ENCODE measurements around the gene SNURF. TPM values are rescaled to one million over a fixed set of nuclear protein-coding genes. Genes with fewer than 3 reads are reported as not detected.

SNURF gene
- total RNA-seq, 1 donor from 2014 or later, result 16.7 TPM

GRCh38 chr15:24944954-24945353 lies 9.8 kb upstream of the SNURF start:
- Mint-ChIP-seq H3K27me3 (no peaks in the 10 kb centered on the region), H3K27ac (no peak overlapping the region), H3K36me3 (no peaks in the 10 kb centered on the region), H3K9me3 (no peaks in the 10 kb centered on the region), H3K4me3 (no peak overlapping the region), H3K4me1 (ENCODE audit: unreplicated experiment) (no peaks in the 10 kb centered on the region)
- TF ChIP-seq, protein P1, sequence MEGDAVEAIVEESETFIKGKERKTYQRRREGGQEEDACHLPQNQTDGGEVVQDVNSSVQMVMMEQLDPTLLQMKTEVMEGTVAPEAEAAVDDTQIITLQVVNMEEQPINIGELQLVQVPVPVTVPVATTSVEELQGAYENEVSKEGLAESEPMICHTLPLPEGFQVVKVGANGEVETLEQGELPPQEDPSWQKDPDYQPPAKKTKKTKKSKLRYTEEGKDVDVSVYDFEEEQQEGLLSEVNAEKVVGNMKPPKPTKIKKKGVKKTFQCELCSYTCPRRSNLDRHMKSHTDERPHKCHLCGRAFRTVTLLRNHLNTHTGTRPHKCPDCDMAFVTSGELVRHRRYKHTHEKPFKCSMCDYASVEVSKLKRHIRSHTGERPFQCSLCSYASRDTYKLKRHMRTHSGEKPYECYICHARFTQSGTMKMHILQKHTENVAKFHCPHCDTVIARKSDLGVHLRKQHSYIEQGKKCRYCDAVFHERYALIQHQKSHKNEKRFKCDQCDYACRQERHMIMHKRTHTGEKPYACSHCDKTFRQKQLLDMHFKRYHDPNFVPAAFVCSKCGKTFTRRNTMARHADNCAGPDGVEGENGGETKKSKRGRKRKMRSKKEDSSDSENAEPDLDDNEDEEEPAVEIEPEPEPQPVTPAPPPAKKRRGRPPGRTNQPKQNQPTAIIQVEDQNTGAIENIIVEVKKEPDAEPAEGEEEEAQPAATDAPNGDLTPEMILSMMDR (conservative IDR thresholded peaks at IDR 0.05), result no peak
- DNase-seq (ENCODE audit: extremely low spot score, unreplicated experiment), result no peak

GRCh38 chr15:24945711-24946110 lies 9.1 kb upstream of the SNURF start:
- no peaks in the 10 kb centered on the region for H3K9me3 Mint-ChIP-seq
- H3K27ac Mint-ChIP-seq, result no peak overlapping the region
- TF ChIP-seq, protein P1 (conservative IDR thresholded peaks at IDR 0.05), result no peak
- H3K4me3 Mint-ChIP-seq, result no peak overlapping the region
- H3K4me1 Mint-ChIP-seq (ENCODE audit: unreplicated experiment), result no peaks in the 10 kb centered on the region
- no peaks in the 10 kb centered on the region for H3K27me3 Mint-ChIP-seq
- DNase-seq (ENCODE audit: extremely low spot score, unreplicated experiment), result no peak
- H3K36me3 Mint-ChIP-seq, result no peaks in the 10 kb centered on the region

DNA sequence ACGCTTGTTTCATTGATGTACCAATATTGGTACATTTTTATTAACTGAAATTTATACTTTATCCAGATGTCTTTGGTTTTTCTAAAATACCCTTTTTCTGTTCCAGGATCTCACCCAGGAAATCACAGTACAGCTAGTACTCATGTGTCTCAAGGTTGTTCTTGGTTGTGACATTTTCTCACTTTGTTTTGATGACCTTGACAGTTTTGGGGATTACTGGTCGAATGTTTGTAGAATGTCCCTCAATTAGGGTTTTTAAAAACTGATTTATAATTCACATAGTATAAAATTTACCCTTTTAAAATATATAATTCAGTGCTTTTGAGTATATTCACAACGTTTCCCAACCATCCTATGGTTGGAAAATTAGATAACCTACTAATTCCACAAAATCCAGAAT lies 6.3 kb upstream of the SNURF start:
- Mint-ChIP-seq H3K9me3 (no peaks in the 10 kb centered on the region), H3K27ac (no peak overlapping the region), H3K4me3 (no peak overlapping the region), H3K4me1 (ENCODE audit: unreplicated experiment) (no peaks in the 10 kb centered on the region), H3K27me3 (no peaks in the 10 kb centered on the region), H3K36me3 (no peaks in the 10 kb centered on the region)
- TF ChIP-seq, protein P1 (conservative IDR thresholded peaks at IDR 0.05), result no peak
- DNase-seq (ENCODE audit: extremely low spot score, unreplicated experiment), result no peak

DNA sequence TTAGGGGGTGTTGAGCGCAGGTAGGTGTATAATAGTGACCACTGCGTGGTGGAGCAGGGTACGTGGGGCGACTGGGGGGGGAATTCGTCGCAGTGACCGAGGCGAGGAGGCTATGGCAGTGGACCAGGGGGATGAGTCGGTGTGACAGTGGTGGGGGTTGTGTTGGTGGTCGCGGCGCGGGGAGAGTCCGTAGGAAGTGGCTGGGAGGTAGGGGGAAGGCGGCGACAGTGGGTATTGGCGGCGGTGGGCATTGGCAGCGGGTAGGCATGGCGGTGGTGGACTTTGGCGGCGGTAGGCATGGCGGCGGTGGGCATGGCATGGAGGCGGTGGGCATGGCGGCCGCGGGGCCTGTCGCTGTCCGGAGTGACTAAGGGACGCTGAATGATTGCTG lies 739 bp downstream of the SNURF start:
- H3K27ac Mint-ChIP-seq, result peak overlapping the region; percentile 96
- no peaks in the 10 kb centered on the region for H3K4me1 Mint-ChIP-seq (ENCODE audit: unreplicated experiment)
- no peak for DNase-seq (ENCODE audit: extremely low spot score, unreplicated experiment)
- no peaks in the 10 kb centered on the region for H3K36me3 Mint-ChIP-seq
- TF ChIP-seq, protein P1 (conservative IDR thresholded peaks at IDR 0.05), result no peak
- H3K9me3 Mint-ChIP-seq, result no peaks in the 10 kb centered on the region
- peak overlapping the region; percentile 93 for H3K4me3 Mint-ChIP-seq
- no peaks in the 10 kb centered on the region for H3K27me3 Mint-ChIP-seq

DNA sequence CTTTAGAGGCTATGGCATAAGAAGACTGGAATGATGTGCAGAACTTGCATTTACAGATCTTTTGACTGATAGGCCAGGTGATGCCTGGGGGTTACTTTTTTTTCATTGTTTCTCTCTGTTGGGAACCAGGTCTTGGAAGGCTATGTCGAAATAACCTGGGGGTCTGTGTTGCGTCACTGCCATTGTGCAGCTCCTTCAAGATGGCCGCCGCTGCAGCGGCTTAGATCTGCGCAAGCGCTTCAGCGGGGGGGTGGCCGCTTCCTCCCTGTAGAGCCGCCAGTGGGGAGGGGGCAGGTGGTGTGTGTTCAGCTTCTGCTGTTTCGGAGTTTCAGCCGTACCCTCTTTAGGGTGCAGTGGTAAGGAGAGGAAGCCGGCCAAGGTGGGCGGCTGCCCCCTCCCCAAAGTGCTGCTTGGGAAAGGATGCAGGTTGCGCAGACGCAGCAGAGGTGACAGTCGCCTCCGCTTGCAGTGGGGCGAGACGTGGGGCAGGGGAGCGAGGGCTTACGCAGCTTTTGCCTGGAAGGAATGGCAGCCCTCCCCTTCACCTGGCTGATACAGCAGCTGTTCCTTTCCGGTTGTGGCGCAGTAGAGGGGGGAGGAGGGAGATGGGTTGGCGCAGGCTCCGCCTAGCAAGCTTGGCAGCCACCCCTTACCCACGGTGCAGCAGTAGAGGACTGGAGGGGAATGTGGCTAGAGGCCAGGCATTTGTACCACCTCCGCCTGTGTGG lies 1.5 kb downstream of the SNURF start:
- TF ChIP-seq, protein P1 (conservative IDR thresholded peaks at IDR 0.05), result no peak
- no peaks in the 10 kb centered on the region for H3K27me3 Mint-ChIP-seq
- H3K9me3 Mint-ChIP-seq, result no peaks in the 10 kb centered on the region
- H3K4me1 Mint-ChIP-seq (ENCODE audit: unreplicated experiment), result no peaks in the 10 kb centered on the region
- no peaks in the 10 kb centered on the region for H3K36me3 Mint-ChIP-seq
- H3K4me3 Mint-ChIP-seq, result peak overlapping the region; percentile 93
- DNase-seq (ENCODE audit: extremely low spot score, unreplicated experiment), result peak; percentile 79
- peak overlapping the region; percentile 96 for H3K27ac Mint-ChIP-seq
